Measurements from ENCODE around the gene ARHGAP24.

GRCh38 chr4:85595098-85595775 is 120.3 kb downstream of the ARHGAP24 start:
- TF ChIP-seq, protein P1, sequence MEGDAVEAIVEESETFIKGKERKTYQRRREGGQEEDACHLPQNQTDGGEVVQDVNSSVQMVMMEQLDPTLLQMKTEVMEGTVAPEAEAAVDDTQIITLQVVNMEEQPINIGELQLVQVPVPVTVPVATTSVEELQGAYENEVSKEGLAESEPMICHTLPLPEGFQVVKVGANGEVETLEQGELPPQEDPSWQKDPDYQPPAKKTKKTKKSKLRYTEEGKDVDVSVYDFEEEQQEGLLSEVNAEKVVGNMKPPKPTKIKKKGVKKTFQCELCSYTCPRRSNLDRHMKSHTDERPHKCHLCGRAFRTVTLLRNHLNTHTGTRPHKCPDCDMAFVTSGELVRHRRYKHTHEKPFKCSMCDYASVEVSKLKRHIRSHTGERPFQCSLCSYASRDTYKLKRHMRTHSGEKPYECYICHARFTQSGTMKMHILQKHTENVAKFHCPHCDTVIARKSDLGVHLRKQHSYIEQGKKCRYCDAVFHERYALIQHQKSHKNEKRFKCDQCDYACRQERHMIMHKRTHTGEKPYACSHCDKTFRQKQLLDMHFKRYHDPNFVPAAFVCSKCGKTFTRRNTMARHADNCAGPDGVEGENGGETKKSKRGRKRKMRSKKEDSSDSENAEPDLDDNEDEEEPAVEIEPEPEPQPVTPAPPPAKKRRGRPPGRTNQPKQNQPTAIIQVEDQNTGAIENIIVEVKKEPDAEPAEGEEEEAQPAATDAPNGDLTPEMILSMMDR (conservative IDR thresholded peaks at IDR 0.05 in 1 of 2, IDR thresholded peaks at IDR 0.05 in 1 of 2; ENCODE audit: low read depth in 1 of 2, low read length in 2 of 2): no peak
- no peak for TF ChIP-seq EZH2 (IDR thresholded peaks at IDR 0.05; ENCODE audit: low read length, missing control alignments)
